CD4-positive, alpha-beta T cell (primary cell): ENCODE data around the gene DYRK1A. TPM values are rescaled to one million over a fixed set of nuclear protein-coding genes. Genes with fewer than 3 reads are reported as not detected.

Source experiments
- ATAC-seq: fragments of 200-7000 bp; cut with Tn5 transposase; one replicate; pipeline ENCODE4 v1.10.0; 2022; ENCODE audit warnings: mild to moderate bottlenecking; ENCODE audit not compliant: poor library complexity
- CTCF ChIA-PET: fragments of 350-600 bp; sonication (Branson Sonifier 250); formaldehyde crosslinking; loops from one replicate; lab custom pipeline; 2021; ENCODE audit warnings: antibody characterized with exemption, inconsistent platforms; lab: Charles Lee
- POLR2A ChIA-PET: fragments of 350-600 bp; sonication (Branson Sonifier 250); formaldehyde crosslinking; loops from one replicate; lab custom pipeline; 2021; ENCODE audit warnings: antibody characterized with exemption, inconsistent platforms; lab: Charles Lee
- DNase-seq, 14 experiments: peaks; one replicate each; pipeline ENCODE4 v3.0.0-alpha.2; 2013 to 2020; ENCODE audit warnings: mixed read lengths in 2 of 14
- H3K27ac ChIP-seq, 2 donors: one replicate each; pipeline versions ENCODE4 v1.5.1 to v1.7.0; 2013; ENCODE audit warnings: low read length in 2 of 2, low read depth in 1 of 2, mild to moderate bottlenecking in 1 of 2
- H3K27me3 ChIP-seq, 2 experiments: 1 replicate in 1 of 2; 2 replicates in 1 of 2; pipeline versions ENCODE4 v1.6.1 to v1.7.0; 2013; ENCODE audit warnings: low read length in 2 of 2, control low read depth in 1 of 2, mild to moderate bottlenecking in 1 of 2, moderate library complexity in 1 of 2; ENCODE audit not compliant: insufficient read depth in 2 of 2, control insufficient read depth in 1 of 2
- H3K36me3 ChIP-seq: one replicate; pipeline ENCODE4 v1.6.1; 2013; ENCODE audit warnings: low read length, control low read depth; ENCODE audit not compliant: insufficient read depth
- H3K4me1 ChIP-seq: one replicate; pipeline ENCODE4 v1.6.1; 2013; ENCODE audit warnings: low read length, control low read depth; ENCODE audit not compliant: insufficient read depth
- H3K4me3 ChIP-seq: one replicate; pipeline ENCODE4 v1.5.1; 2013; ENCODE audit warnings: mild to moderate bottlenecking, low read length, moderate library complexity
- H3K9me3 ChIP-seq, 2 experiments: 1 replicate in 1 of 2; 2 replicates in 1 of 2; pipeline versions ENCODE4 v1.6.1 to v1.7.0; 2013; ENCODE audit warnings: low read length in 2 of 2, mild to moderate bottlenecking in 2 of 2, control low read depth in 1 of 2, moderate library complexity in 1 of 2; ENCODE audit not compliant: control insufficient read depth in 1 of 2, insufficient read depth in 1 of 2
- H3K27ac Mint-ChIP-seq: one replicate; pipeline ENCODE4 v1.8.0; 2020; ENCODE audit warnings: mixed read lengths
- H3K27me3 Mint-ChIP-seq: one replicate; pipeline ENCODE4 v1.8.0; 2021; ENCODE audit warnings: mixed read lengths
- H3K36me3 Mint-ChIP-seq: one replicate; pipeline ENCODE4 v1.8.0; 2021; ENCODE audit warnings: low read depth, mixed read lengths
- H3K4me1 Mint-ChIP-seq: one replicate; pipeline ENCODE4 v1.8.0; 2021; ENCODE audit warnings: low read depth, mixed read lengths
- H3K4me3 Mint-ChIP-seq: one replicate; pipeline ENCODE4 v1.8.0; 2020; ENCODE audit warnings: mild to moderate bottlenecking, mixed read lengths
- H3K9me3 Mint-ChIP-seq: one replicate; pipeline ENCODE4 v1.8.0; 2020; ENCODE audit warnings: mixed read lengths
- intact Hi-C, 2 experiments: fragments of 100-400 bp; cut with DNase I in 1 of 2; cut with micrococcal nuclease in 1 of 2; formaldehyde crosslinking; loops; one replicate each; pipeline versions ENCODE4 v1.15.1 to v1.9.0; 2023 to 2025; cut with DNase I, micrococcal nuclease
- total RNA-seq, 174 experiments: library from RNA in 2 of 174; stranded (reverse) in 2 of 174; gene quantifications; one replicate each; pipeline ENCODE4 v1.2.3 and lab custom pipeline; 2021 to 2026
- TF ChIP-seq, protein P1 (sequence below): fragments of 200-600 bp; IDR thresholded peaks from one replicate; pipeline ENCODE4 v1.8.0; 2022; ENCODE audit warnings: antibody characterized with exemption, mild to moderate bottlenecking

DYRK1A gene
- total RNA-seq, 2 experiments from 2014 or later = 135 to 145 TPM

DNA sequence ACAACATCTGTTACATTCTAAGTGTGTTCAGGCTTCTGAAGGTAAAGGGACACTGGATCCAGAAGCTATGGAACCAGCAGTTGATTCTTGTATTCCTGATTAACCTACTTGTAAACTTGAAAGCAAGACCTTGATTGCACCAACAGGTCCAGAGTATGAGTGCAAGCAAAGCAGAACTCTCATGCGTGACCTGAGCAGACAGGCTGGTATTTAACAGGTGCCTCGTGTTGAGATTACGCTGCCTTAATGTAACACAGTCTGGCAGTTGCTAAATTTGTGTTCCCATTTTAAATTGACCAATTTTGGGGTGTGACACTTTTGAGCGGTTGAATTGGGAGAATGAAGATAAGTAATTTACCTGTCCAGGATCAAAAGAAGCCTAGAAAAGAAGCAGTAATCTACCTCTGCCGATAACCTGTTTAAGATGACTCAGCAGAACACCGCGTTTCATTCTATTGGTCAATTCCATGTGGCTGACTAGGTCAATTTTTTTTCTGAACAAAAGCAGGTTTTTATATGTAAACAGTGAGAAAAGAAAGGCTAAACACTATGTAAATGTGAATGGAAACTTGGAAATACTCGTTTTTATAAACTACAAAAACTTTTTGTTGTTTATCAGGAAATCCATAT is 147.6 kb downstream of the DYRK1A start:
- Mint-ChIP-seq H3K9me3 (no peaks in the 10 kb centered on the region), H3K4me1 (peaks cover 6% of the 10 kb centered on the region), H3K36me3 (peaks cover 52% of the 10 kb centered on the region), H3K27me3 (no peaks in the 10 kb centered on the region), H3K4me3 (no peak overlapping the region), H3K27ac (no peak overlapping the region)
- Histone ChIP-seq H3K4me3 (no peak overlapping the region), H3K27me3 (no peaks in the 10 kb centered on the region), H3K36me3 (peaks cover 52% of the 10 kb centered on the region), H3K4me1 (no peaks in the 10 kb centered on the region), H3K9me3 (no peaks in the 10 kb centered on the region), H3K27ac (no peak overlapping the region)
- intact Hi-C loops = no loop called here
- ChIA-PET CTCF (no interaction called here), POLR2A (no interaction called here)
- TF ChIP-seq, protein P1, sequence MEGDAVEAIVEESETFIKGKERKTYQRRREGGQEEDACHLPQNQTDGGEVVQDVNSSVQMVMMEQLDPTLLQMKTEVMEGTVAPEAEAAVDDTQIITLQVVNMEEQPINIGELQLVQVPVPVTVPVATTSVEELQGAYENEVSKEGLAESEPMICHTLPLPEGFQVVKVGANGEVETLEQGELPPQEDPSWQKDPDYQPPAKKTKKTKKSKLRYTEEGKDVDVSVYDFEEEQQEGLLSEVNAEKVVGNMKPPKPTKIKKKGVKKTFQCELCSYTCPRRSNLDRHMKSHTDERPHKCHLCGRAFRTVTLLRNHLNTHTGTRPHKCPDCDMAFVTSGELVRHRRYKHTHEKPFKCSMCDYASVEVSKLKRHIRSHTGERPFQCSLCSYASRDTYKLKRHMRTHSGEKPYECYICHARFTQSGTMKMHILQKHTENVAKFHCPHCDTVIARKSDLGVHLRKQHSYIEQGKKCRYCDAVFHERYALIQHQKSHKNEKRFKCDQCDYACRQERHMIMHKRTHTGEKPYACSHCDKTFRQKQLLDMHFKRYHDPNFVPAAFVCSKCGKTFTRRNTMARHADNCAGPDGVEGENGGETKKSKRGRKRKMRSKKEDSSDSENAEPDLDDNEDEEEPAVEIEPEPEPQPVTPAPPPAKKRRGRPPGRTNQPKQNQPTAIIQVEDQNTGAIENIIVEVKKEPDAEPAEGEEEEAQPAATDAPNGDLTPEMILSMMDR = no peak
- no peak for DNase-seq
- ATAC-seq = no peak

DNA sequence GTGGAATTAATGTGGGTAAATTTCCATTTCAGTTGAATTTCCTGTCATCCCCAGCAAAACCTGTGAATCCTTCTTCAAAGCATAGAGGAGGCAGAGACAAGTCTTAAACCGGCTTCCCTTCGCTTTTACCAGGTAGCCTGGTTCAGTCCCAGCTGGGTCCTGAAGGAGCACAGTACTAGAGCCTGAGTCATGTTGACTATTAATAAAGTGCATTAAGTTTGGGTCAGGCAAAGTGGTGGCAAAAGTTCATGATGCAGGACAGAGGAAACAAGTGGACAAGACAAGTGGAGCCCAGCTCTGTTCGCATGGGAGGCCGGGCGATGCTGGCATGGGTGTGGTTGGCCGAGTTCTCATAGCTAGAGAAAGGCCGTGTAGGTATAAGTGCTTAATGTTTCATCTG is 150.4 kb downstream of the DYRK1A start:
- no peaks in the 10 kb centered on the region for H3K4me1 ChIP-seq
- Mint-ChIP-seq H3K9me3 (no peaks in the 10 kb centered on the region), H3K4me1 (peaks cover 5% of the 10 kb centered on the region), H3K36me3 (peaks cover 52% of the 10 kb centered on the region), H3K4me3 (no peak overlapping the region), H3K27me3 (no peaks in the 10 kb centered on the region), H3K27ac (peak overlapping the region; percentile 28)
- ATAC-seq (no peak), DNase-seq (no peak)
- intact Hi-C loops = no loop called here
- no peaks in the 10 kb centered on the region for H3K9me3 ChIP-seq
- peaks cover 23% of the 10 kb centered on the region for H3K36me3 ChIP-seq
- no peak overlapping the region for H3K27ac ChIP-seq
- TF ChIP-seq, protein P1 = no peak
- POLR2A ChIA-PET = no interaction called here
- no peaks in the 10 kb centered on the region for H3K27me3 ChIP-seq
- CTCF ChIA-PET = interaction anchor here (1.0 kb wide), 1 partner anchor 16 kb away, joined by 3 read pairs; no protein-coding TSS in a partner anchor
- no peak overlapping the region for H3K4me3 ChIP-seq

DNA sequence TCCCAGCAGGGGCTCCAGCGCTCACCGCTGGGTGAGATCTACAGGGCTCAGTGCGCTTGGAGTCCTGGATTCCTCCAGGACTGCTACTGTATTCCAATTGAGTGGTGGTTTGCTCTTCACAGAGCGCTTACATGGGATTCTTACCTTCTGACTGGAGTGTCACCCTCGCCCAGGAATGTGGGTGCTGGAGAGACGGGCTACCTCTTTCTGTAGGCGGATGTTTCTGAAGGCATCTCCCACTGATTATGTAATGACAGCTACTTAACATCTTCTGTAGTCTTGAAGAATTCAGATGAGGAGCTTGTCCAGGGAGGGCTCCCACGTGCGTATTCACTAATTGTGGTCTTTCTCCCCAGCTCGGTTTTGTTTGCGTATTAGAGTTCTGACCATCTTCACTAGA is 154.2 kb downstream of the DYRK1A start:
- POLR2A ChIA-PET = no interaction called here
- H3K4me3 Mint-ChIP-seq = no peak overlapping the region
- H3K4me1 Mint-ChIP-seq = no peaks in the 10 kb centered on the region
- H3K4me1 ChIP-seq = no peaks in the 10 kb centered on the region
- no peak overlapping the region for H3K27ac Mint-ChIP-seq
- H3K9me3 ChIP-seq = no peaks in the 10 kb centered on the region
- H3K9me3 Mint-ChIP-seq = no peaks in the 10 kb centered on the region
- H3K27me3 ChIP-seq = no peaks in the 10 kb centered on the region
- ATAC-seq (no peak), DNase-seq (no peak)
- H3K27me3 Mint-ChIP-seq = no peaks in the 10 kb centered on the region
- H3K36me3 Mint-ChIP-seq = peaks cover 21% of the 10 kb centered on the region
- CTCF ChIA-PET = no interaction called here
- TF ChIP-seq, protein P1 = no peak
- H3K27ac ChIP-seq = no peak overlapping the region
- intact Hi-C loops = no loop called here
- no peak overlapping the region for H3K4me3 ChIP-seq
- no peaks in the 10 kb centered on the region for H3K36me3 ChIP-seq
